HEK293 (cell line): ENCODE measurements around the gene SENP1.

Experiments used
- CTCF ChIA-PET: fragments of 350-600 bp; formaldehyde crosslinking; extraction: SDS; loops from one replicate; lab custom pipeline; 2021; ENCODE audit warnings: antibody characterized with exemption; lab: Yijun Ruan, JAX
- POLR2A ChIA-PET: fragments of 300-600 bp; formaldehyde crosslinking; extraction: SDS; loops from one replicate; lab custom pipeline; 2020; ENCODE audit warnings: antibody characterized with exemption, inconsistent platforms; lab: Yijun Ruan, JAX
- H3K27ac ChIP-seq: fragments of 200-500 bp; sonication (Bioruptor generic); 2 replicates; pipeline ENCODE4 v1.5.1; 2014; ENCODE audit warnings: low read depth, low read length, control low read depth, inconsistent platforms; ENCODE audit errors: extremely low read depth
- H3K36me3 ChIP-seq, 2 experiments: fragments of 200-500 bp in 1 of 2; sonication (Bioruptor generic) in 1 of 2; 1 replicate in 1 of 2; 2 replicates in 1 of 2; pipeline ENCODE4 v1.5.1; 2014 to 2017; ENCODE audit warnings: inconsistent platforms in 2 of 2, low read length in 2 of 2; ENCODE audit not compliant: control insufficient read depth in 2 of 2, insufficient read depth in 1 of 2
- H3K4me1 ChIP-seq: fragments of 200-500 bp; sonication (Bioruptor generic); 2 replicates; pipeline ENCODE4 v1.5.1; 2014; ENCODE audit warnings: mild to moderate bottlenecking, low read length, inconsistent platforms; ENCODE audit not compliant: control insufficient read depth, insufficient read depth
- H3K4me3 ChIP-seq: 2 replicates; pipeline ENCODE4 v1.5.1; 2011; ENCODE audit warnings: low read depth, mild to moderate bottlenecking, control low read depth, low read length, moderate library complexity
- H3K9me3 ChIP-seq: fragments of 200-500 bp; sonication (Bioruptor generic); 2 replicates; pipeline ENCODE4 v1.5.1; 2014; ENCODE audit warnings: low read depth, low read length, inconsistent platforms; ENCODE audit not compliant: control insufficient read depth, insufficient read depth
- BCL11B ChIP-seq: fragments of 450-650 bp; formaldehyde crosslinking; IDR thresholded peaks from 2 replicates; pipeline ENCODE4 v1.5.1; 2016; ENCODE audit warnings: low read depth, missing biosample characterization, missing genetic modification characterization
- FEZF1 ChIP-seq: fragments of 450-650 bp; formaldehyde crosslinking; IDR thresholded peaks from 2 replicates; pipeline ENCODE4 v1.5.1; 2016; ENCODE audit warnings: missing biosample characterization, missing genetic modification characterization
- SCRT2 ChIP-seq: fragments of 450-650 bp; formaldehyde crosslinking; IDR thresholded peaks from 2 replicates; pipeline ENCODE4 v1.5.1; 2016; ENCODE audit warnings: missing biosample characterization, missing genetic modification characterization
- SETDB1 ChIP-seq: IDR thresholded peaks from one replicate; pipeline ENCODE4 v1.6.1; 2017; ENCODE audit warnings: mild to moderate bottlenecking, low read length, moderate library complexity, mixed read lengths; ENCODE audit not compliant: insufficient read length
- ZBTB1 ChIP-seq: fragments of 450-650 bp; formaldehyde crosslinking; IDR thresholded peaks from 2 replicates; pipeline ENCODE4 v1.5.1; 2016; ENCODE audit warnings: missing biosample characterization, missing genetic modification characterization
- ZBTB21 ChIP-seq: fragments of 450-650 bp; formaldehyde crosslinking; IDR thresholded peaks from 2 replicates; pipeline ENCODE4 v1.5.1; 2017; ENCODE audit warnings: missing biosample characterization, missing genetic modification characterization
- ZFP3 ChIP-seq: fragments of 450-650 bp; formaldehyde crosslinking; IDR thresholded peaks from 2 replicates; pipeline ENCODE4 v1.5.1; 2016; ENCODE audit warnings: low read depth, missing biosample characterization, missing genetic modification characterization
- ZIC2 ChIP-seq: fragments of 450-650 bp; formaldehyde crosslinking; IDR thresholded peaks from 2 replicates; pipeline ENCODE4 v1.5.1; 2016; ENCODE audit warnings: missing biosample characterization, missing genetic modification characterization
- ZNF132 ChIP-seq: fragments of 450-650 bp; formaldehyde crosslinking; IDR thresholded peaks from 2 replicates; pipeline ENCODE4 v1.5.1; 2017; ENCODE audit warnings: missing biosample characterization, missing genetic modification characterization, borderline replicate concordance
- ZNF138 ChIP-seq: fragments of 450-650 bp; formaldehyde crosslinking; IDR thresholded peaks from 2 replicates; pipeline ENCODE4 v1.5.1; 2016; ENCODE audit warnings: missing biosample characterization, missing genetic modification characterization, borderline replicate concordance
- ZNF175 ChIP-seq: fragments of 450-650 bp; formaldehyde crosslinking; IDR thresholded peaks from 2 replicates; pipeline ENCODE4 v1.5.1; 2016; ENCODE audit warnings: missing biosample characterization, missing genetic modification characterization
- ZNF202 ChIP-seq: fragments of 450-650 bp; formaldehyde crosslinking; IDR thresholded peaks from 2 replicates; pipeline ENCODE4 v1.5.1; 2016; ENCODE audit warnings: missing biosample characterization, missing genetic modification characterization, borderline replicate concordance
- ZNF274 ChIP-seq, 2 experiments: fragments of 200-500 bp in 1 of 2; fragments of 450-650 bp in 1 of 2; sonication (Bioruptor generic) in 1 of 2; formaldehyde crosslinking in 1 of 2; IDR thresholded peaks; 2 replicates each; pipeline versions ENCODE4 v1.5.1 to v1.6.1; 2014 to 2016; ENCODE audit warnings: borderline replicate concordance in 1 of 2, inconsistent platforms in 1 of 2, low read length in 1 of 2, missing biosample characterization in 1 of 2, missing genetic modification characterization in 1 of 2
- ZNF514 ChIP-seq: fragments of 450-650 bp; formaldehyde crosslinking; IDR thresholded peaks from 2 replicates; pipeline ENCODE4 v1.5.1; 2016; ENCODE audit warnings: missing biosample characterization, missing genetic modification characterization
- ZNF560 ChIP-seq: fragments of 450-650 bp; formaldehyde crosslinking; IDR thresholded peaks from 2 replicates; pipeline ENCODE4 v1.5.1; 2017; ENCODE audit warnings: missing biosample characterization, missing genetic modification characterization, borderline replicate concordance
- ZNF629 ChIP-seq: fragments of 450-650 bp; formaldehyde crosslinking; IDR thresholded peaks from 2 replicates; pipeline ENCODE4 v1.5.1; 2017; ENCODE audit warnings: missing biosample characterization, missing genetic modification characterization
- TF ChIP-seq, protein P1 (sequence below): fragments of 450-650 bp; formaldehyde crosslinking; IDR thresholded peaks from 2 replicates; pipeline ENCODE4 v1.5.1; 2017; ENCODE audit warnings: missing biosample characterization, missing genetic modification characterization
- TF ChIP-seq, protein P2 (sequence below): fragments of 450-650 bp; formaldehyde crosslinking; optimal IDR thresholded peaks from 2 replicates; pipeline ENCODE3; 2016; ENCODE audit warnings: missing biosample characterization, mild to moderate bottlenecking, missing genetic modification characterization
- TF ChIP-seq, protein P3 (sequence below): fragments of 450-650 bp; formaldehyde crosslinking; IDR thresholded peaks from 2 replicates; pipeline ENCODE4 v1.5.1; 2017; ENCODE audit warnings: missing biosample characterization, missing genetic modification characterization
- TF ChIP-seq, protein P4 (sequence below): fragments of 450-650 bp; formaldehyde crosslinking; IDR thresholded peaks from 2 replicates; pipeline ENCODE4 v1.5.1; 2016; ENCODE audit warnings: missing biosample characterization, missing genetic modification characterization
- TF ChIP-seq, protein P5 (sequence below): IDR thresholded peaks from 2 replicates; pipeline ENCODE4 v1.6.1; 2011; ENCODE audit warnings: mild to moderate bottlenecking, low read depth, low read length, borderline replicate concordance
- TF ChIP-seq, protein P6 (sequence below): fragments of 450-650 bp; formaldehyde crosslinking; IDR thresholded peaks from 2 replicates; pipeline ENCODE4 v1.5.1; 2016; ENCODE audit warnings: missing biosample characterization, missing genetic modification characterization, borderline replicate concordance
- TF ChIP-seq, protein P7 (sequence below): fragments of 450-650 bp; formaldehyde crosslinking; IDR thresholded peaks from 2 replicates; pipeline ENCODE4 v1.5.1; 2016; ENCODE audit warnings: missing biosample characterization, missing genetic modification characterization, borderline replicate concordance

Gene SENP1

DNA sequence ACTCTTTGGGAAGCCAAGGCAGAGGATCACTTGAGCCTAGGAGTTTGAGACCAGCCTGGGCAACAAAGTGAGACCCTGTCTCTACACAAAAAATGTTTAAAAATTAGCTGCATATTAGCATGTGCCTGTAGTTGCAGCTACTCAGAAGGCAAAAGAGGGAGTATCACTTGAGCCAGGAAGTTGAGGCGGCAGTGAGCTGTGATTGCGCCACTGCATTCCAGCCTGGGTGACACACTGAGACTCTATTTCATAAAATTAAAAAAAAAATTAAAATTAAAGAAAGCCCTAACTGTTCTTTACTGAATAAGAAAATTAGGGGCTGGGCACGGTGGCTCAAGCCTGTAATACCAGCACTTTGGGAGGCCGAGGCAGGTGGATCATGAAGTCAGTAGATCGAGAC, 27.0 kb downstream of the SENP1 start:
- H3K9me3 ChIP-seq = no peaks in the 10 kb centered on the region
- CTCF ChIA-PET = interaction anchor here (0.9 kb wide), 1 partner anchor 110 kb away, joined by 3 read pairs; no protein-coding TSS in a partner anchor
- H3K4me3 ChIP-seq = no peak overlapping the region
- POLR2A ChIA-PET = no interaction called here
- no peak overlapping the region for H3K27ac ChIP-seq
- no peaks in the 10 kb centered on the region for H3K4me1 ChIP-seq
- peaks cover 43 to 57% of the 10 kb centered on the region in 2 experiments for H3K36me3 ChIP-seq
- TF ChIP-seq ZFP3 (tag by site-specific recombination) (no peak), ZNF514 (tag by site-specific recombination) (no peak), ZIC2 (tag by site-specific recombination) (no peak), ZNF175 (tag by site-specific recombination) (no peak), ZBTB21 (tag by site-specific recombination) (no peak), ZNF202 (tag by site-specific recombination) (no peak), ZNF629 (tag by site-specific recombination) (no peak), ZBTB1 (tag by site-specific recombination) (no peak), ZNF274 (IDR thresholded peaks at IDR 0.05; ENCODE audit: low read length) (no peak), ZNF274 (tag by site-specific recombination; IDR thresholded peaks at IDR 0.05; ENCODE audit: borderline replicate concordance) (no peak), FEZF1 (no peak), ZNF138 (tag by site-specific recombination) (no peak), ZNF560 (tag by site-specific recombination) (no peak)
- TF ChIP-seq, protein P1, sequence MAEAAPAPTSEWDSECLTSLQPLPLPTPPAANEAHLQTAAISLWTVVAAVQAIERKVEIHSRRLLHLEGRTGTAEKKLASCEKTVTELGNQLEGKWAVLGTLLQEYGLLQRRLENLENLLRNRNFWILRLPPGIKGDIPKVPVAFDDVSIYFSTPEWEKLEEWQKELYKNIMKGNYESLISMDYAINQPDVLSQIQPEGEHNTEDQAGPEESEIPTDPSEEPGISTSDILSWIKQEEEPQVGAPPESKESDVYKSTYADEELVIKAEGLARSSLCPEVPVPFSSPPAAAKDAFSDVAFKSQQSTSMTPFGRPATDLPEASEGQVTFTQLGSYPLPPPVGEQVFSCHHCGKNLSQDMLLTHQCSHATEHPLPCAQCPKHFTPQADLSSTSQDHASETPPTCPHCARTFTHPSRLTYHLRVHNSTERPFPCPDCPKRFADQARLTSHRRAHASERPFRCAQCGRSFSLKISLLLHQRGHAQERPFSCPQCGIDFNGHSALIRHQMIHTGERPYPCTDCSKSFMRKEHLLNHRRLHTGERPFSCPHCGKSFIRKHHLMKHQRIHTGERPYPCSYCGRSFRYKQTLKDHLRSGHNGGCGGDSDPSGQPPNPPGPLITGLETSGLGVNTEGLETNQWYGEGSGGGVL = no peak
- TF ChIP-seq, protein P2, sequence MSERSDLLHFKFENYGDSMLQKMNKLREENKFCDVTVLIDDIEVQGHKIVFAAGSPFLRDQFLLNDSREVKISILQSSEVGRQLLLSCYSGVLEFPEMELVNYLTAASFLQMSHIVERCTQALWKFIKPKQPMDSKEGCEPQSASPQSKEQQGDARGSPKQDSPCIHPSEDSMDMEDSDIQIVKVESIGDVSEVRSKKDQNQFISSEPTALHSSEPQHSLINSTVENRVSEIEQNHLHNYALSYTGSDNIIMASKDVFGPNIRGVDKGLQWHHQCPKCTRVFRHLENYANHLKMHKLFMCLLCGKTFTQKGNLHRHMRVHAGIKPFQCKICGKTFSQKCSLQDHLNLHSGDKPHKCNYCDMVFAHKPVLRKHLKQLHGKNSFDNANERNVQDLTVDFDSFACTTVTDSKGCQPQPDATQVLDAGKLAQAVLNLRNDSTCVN (tag by site-specific recombination) = no peak
- TF ChIP-seq, protein P3, sequence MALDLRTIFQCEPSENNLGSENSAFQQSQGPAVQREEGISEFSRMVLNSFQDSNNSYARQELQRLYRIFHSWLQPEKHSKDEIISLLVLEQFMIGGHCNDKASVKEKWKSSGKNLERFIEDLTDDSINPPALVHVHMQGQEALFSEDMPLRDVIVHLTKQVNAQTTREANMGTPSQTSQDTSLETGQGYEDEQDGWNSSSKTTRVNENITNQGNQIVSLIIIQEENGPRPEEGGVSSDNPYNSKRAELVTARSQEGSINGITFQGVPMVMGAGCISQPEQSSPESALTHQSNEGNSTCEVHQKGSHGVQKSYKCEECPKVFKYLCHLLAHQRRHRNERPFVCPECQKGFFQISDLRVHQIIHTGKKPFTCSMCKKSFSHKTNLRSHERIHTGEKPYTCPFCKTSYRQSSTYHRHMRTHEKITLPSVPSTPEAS (tag by site-specific recombination) = no peak
- TF ChIP-seq, protein P4, sequence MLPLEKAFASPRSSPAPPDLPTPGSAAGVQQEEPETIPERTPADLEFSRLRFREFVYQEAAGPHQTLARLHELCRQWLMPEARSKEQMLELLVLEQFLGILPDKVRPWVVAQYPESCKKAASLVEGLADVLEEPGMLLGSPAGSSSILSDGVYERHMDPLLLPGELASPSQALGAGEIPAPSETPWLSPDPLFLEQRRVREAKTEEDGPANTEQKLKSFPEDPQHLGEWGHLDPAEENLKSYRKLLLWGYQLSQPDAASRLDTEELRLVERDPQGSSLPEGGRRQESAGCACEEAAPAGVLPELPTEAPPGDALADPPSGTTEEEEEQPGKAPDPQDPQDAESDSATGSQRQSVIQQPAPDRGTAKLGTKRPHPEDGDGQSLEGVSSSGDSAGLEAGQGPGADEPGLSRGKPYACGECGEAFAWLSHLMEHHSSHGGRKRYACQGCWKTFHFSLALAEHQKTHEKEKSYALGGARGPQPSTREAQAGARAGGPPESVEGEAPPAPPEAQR (tag by site-specific recombination) = no peak
- TF ChIP-seq, protein P5, sequence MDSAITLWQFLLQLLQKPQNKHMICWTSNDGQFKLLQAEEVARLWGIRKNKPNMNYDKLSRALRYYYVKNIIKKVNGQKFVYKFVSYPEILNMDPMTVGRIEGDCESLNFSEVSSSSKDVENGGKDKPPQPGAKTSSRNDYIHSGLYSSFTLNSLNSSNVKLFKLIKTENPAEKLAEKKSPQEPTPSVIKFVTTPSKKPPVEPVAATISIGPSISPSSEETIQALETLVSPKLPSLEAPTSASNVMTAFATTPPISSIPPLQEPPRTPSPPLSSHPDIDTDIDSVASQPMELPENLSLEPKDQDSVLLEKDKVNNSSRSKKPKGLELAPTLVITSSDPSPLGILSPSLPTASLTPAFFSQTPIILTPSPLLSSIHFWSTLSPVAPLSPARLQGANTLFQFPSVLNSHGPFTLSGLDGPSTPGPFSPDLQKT = no peak
- TF ChIP-seq, all 188 proteins: peak for 0

DNA sequence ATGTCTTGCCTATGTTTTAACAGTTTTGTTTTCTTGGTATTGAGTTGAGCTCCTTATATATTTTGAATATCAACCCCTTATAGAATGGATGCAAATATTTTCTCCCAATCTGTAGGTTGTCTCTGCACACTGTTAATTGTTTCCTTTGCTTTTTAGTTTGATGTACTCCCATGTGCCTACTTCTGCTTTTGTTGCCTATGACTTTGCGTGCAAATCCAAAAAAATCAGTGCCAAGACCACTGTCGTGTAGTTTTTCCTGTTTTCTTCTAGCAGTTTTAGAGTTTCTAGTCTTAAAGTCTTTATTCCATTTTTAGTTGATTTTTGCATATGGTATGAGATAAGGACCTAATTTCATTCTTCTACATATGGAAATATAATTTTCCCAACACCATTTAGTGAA, 28.8 kb downstream of the SENP1 start:
- Histone ChIP-seq H3K4me3 (no peak overlapping the region), H3K36me3 (peaks cover 42 to 55% of the 10 kb centered on the region in 2 experiments), H3K4me1 (no peaks in the 10 kb centered on the region), H3K27ac (no peak overlapping the region), H3K9me3 (no peaks in the 10 kb centered on the region)
- ChIA-PET CTCF (interaction anchor here (0.7 to 1.6 kb wide), 2 partner anchors 11 to 15 kb away, joined by 3 to 7 read pairs; no protein-coding TSS in a partner anchor), POLR2A (interaction anchor here (0.7 kb wide), 1 partner anchor 13 kb away, joined by 3 read pairs; no protein-coding TSS in a partner anchor)
- no peak for TF ChIP-seq BCL11B (tag by site-specific recombination)
- TF ChIP-seq SETDB1 = no peak
- TF ChIP-seq, protein P6, sequence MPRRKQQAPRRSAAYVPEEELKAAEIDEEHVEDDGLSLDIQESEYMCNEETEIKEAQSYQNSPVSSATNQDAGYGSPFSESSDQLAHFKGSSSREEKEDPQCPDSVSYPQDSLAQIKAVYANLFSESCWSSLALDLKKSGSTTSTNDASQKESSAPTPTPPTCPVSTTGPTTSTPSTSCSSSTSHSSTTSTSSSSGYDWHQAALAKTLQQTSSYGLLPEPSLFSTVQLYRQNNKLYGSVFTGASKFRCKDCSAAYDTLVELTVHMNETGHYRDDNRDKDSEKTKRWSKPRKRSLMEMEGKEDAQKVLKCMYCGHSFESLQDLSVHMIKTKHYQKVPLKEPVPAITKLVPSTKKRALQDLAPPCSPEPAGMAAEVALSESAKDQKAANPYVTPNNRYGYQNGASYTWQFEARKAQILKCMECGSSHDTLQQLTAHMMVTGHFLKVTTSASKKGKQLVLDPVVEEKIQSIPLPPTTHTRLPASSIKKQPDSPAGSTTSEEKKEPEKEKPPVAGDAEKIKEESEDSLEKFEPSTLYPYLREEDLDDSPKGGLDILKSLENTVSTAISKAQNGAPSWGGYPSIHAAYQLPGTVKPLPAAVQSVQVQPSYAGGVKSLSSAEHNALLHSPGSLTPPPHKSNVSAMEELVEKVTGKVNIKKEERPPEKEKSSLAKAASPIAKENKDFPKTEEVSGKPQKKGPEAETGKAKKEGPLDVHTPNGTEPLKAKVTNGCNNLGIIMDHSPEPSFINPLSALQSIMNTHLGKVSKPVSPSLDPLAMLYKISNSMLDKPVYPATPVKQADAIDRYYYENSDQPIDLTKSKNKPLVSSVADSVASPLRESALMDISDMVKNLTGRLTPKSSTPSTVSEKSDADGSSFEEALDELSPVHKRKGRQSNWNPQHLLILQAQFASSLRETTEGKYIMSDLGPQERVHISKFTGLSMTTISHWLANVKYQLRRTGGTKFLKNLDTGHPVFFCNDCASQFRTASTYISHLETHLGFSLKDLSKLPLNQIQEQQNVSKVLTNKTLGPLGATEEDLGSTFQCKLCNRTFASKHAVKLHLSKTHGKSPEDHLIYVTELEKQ (tag by site-specific recombination) = no peak
- TF ChIP-seq ZNF132 (tag by site-specific recombination) = no peak
- TF ChIP-seq SCRT2 (tag by site-specific recombination) = no peak
- TF ChIP-seq, protein P7, sequence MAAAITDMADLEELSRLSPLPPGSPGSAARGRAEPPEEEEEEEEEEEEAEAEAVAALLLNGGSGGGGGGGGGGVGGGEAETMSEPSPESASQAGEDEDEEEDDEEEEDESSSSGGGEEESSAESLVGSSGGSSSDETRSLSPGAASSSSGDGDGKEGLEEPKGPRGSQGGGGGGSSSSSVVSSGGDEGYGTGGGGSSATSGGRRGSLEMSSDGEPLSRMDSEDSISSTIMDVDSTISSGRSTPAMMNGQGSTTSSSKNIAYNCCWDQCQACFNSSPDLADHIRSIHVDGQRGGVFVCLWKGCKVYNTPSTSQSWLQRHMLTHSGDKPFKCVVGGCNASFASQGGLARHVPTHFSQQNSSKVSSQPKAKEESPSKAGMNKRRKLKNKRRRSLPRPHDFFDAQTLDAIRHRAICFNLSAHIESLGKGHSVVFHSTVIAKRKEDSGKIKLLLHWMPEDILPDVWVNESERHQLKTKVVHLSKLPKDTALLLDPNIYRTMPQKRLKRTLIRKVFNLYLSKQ (tag by site-specific recombination) = no peak
